Measurements from ENCODE around the gene IMP3. TPM values are rescaled to one million over a fixed set of nuclear protein-coding genes. Genes with fewer than 3 reads are reported as not detected.

IMP3 gene
- 64.3 and 94.0 TPM in 2 replicates for total RNA-seq

GRCh38 chr15:75639709-75640482, at the start of gene IMP3:
TSS of gene IMP3 (minus strand) at chr15:75640224. CDS start at chr15:75640168, 56 bp downstream.

GRCh38 chr15:75647370-75648155, 7.5 kb upstream of the IMP3 start, which contains the start of gene SNX33:
TSS of gene SNX33 (plus strand) at chr15:75647912. CDS start at chr15:75649103, 1,191 bp downstream.

GRCh38 chr15:75625542-75626347, 14.3 kb downstream of the IMP3 start, which contains the start of gene SNUPN:
TSS of gene SNUPN (minus strand) at chr15:75625725. CDS start at chr15:75621051, 4,674 bp downstream.

Other genes starting within 250 kb of the IMP3 start
- 34.0 and 35.7 TPM in 2 replicates for gene SIN3A, start 188.5 kb downstream of the IMP3 start, total RNA-seq
- 24.8 and 27.2 TPM in 2 replicates for gene PTPN9, start 60.9 kb downstream of the IMP3 start, total RNA-seq
- 17.3 and 20.6 TPM in 2 replicates for gene SNUPN, start 14.5 kb downstream of the IMP3 start, total RNA-seq
- 12.4 and 18.9 TPM in 2 replicates for gene SNX33, start 7.7 kb upstream of the IMP3 start, total RNA-seq
- gene CSPG4, start 72.6 kb upstream of the IMP3 start, total RNA-seq = 0.19 and 0.33 TPM in 2 replicates
- gene UBE2Q2, start 203.2 kb upstream of the IMP3 start, total RNA-seq = 50.0 and 51.1 TPM in 2 replicates

Data from vein endothelial cell (primary cell).